Measurements from ENCODE around the gene CYGB. TPM values are rescaled to one million over a fixed set of nuclear protein-coding genes. Genes with fewer than 3 reads are reported as not detected.

The CYGB gene
- polyA plus RNA-seq, 1 of the 3 experiments (the other 2 are of a cell fraction) = 1.7 TPM

DNA sequence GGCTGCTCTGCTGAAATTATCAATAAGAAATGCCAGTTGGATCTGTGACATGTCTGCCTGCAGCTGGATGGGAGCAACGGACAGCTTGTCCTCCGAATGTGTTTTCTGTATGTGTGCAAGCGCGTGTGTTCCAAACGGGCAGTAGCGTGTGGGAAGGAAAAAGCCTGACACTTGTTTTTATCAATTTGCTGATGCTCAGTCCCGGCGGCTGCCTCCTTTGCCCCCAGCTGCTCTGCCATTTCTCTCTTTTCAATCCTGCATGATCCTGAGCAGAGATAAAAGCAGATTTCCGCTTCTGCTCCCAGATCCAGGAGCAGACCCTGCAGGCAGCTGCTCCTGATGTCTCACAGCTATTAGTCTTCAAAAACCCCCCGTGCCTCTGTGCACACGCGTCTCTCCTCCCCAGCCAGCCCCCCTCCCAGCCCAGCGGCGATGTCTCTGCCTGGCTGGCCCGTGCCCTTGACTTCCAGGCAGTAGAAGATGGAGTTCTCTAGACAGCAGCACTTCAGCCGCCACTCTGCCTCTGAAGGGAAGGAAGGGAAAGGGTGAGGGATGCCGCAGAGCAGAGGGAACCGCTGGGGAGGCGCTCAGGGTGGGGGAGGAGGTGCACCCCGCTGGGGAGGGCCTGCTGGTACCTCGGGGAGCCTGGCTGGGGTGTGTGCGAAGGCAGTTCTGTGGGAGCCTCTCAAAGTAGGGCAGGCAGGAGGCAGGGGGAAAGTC, 6.5 kb upstream of the CYGB start (continued):
- TF ChIP-seq, protein P1, sequence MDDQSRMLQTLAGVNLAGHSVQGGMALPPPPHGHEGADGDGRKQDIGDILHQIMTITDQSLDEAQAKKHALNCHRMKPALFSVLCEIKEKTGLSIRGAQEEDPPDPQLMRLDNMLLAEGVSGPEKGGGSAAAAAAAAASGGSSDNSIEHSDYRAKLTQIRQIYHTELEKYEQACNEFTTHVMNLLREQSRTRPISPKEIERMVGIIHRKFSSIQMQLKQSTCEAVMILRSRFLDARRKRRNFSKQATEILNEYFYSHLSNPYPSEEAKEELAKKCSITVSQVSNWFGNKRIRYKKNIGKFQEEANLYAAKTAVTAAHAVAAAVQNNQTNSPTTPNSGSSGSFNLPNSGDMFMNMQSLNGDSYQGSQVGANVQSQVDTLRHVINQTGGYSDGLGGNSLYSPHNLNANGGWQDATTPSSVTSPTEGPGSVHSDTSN (IDR thresholded peaks at IDR 0.05) = peak; percentile 68
- TF ChIP-seq FOSL2 (IDR thresholded peaks at IDR 0.05; ENCODE audit: borderline replicate concordance, low read depth) (no peak), EP300 (IDR thresholded peaks at IDR 0.05; ENCODE audit: borderline replicate concordance in 1 of 2, low read depth in 1 of 2, low read length in 1 of 2) (peak; percentile 44 to 99; a peak in 3 of 4 replicates)
- TF ChIP-seq, protein P2, sequence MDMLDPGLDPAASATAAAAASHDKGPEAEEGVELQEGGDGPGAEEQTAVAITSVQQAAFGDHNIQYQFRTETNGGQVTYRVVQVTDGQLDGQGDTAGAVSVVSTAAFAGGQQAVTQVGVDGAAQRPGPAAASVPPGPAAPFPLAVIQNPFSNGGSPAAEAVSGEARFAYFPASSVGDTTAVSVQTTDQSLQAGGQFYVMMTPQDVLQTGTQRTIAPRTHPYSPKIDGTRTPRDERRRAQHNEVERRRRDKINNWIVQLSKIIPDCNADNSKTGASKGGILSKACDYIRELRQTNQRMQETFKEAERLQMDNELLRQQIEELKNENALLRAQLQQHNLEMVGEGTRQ (IDR thresholded peaks at IDR 0.05; ENCODE audit: borderline replicate concordance, low read depth, low read length) = no peak
- TF ChIP-seq, protein P3, sequence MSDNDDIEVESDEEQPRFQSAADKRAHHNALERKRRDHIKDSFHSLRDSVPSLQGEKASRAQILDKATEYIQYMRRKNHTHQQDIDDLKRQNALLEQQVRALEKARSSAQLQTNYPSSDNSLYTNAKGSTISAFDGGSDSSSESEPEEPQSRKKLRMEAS (IDR thresholded peaks at IDR 0.05; ENCODE audit: low read depth) = no peak

DNA sequence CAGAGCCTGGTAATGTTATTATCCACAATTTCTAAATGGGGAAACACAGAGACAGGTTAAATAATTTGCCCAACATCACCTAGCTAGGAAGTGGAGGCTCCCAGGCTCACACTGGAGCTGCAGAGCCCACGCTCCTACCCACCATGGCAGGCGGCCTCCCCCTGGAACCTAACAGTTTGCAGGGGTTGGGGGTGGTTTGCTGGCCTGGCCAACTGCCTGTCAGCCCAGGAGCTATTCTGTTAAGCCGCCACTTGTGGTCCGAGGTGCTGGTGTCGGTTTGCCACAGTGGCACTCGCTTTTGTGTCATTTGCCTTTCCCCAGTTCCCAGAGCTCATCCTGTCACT, 5.9 kb upstream of the CYGB start:
- Histone ChIP-seq H2AFZ (ENCODE audit: low read depth) (no peak overlapping the region), H3K27me3 (ENCODE audit: insufficient read depth) (peaks cover 19% of the 10 kb centered on the region; the same call in 1 of the 2 replicates), H3K9ac (no peak overlapping the region), H4K20me1 (ENCODE audit: insufficient read depth) (peaks cover 11% of the 10 kb centered on the region), H3K27ac (ENCODE audit: low read depth in 2 of 2, low read length in 1 of 2) (peak overlapping the region; percentile 20 to 99; a peak in 3 of 4 replicates), H3K9me3 (no peaks in the 10 kb centered on the region), H3K4me2 (peak overlapping the region; percentile 58; the same call in 1 of the 2 replicates), H3K36me3 (replicated peaks in 1 of 2; ENCODE audit: control insufficient read depth in 1 of 2, insufficient read depth in 2 of 2, low read length in 1 of 2) (no peaks in the 10 kb centered on the region), H3K79me2 (ENCODE audit: insufficient read depth) (no peaks in the 10 kb centered on the region), H3K4me3 (ENCODE audit: low read depth in 2 of 2, low read length in 1 of 2) (no peak overlapping the region; a peak in 1 of 4 replicates), H3K9me2 (no peaks in the 10 kb centered on the region), H3K4me1 (ENCODE audit: control insufficient read depth in 1 of 2, insufficient read depth in 2 of 2, low read depth in 1 of 2, low read length in 1 of 2) (peaks cover 25 to 86% of the 10 kb centered on the region in 2 experiments), H3F3A (replicated peaks; ENCODE audit: insufficient read depth) (peaks cover 12% of the 10 kb centered on the region)
- 52% methylated on average over 5 of the region's 6 CpGs for WGBS (ENCODE audit: low lambda C conversion rate)
- ChIA-PET POLR2A (interaction anchor here (0.6 to 5.2 kb wide), 23 partner anchors 10 to 1531 kb away, joined by 3 to 245 read pairs (median 4); partner anchors contain the start of genes CYGB, JMJD6, METTL23 and MFSD11), CTCF (interaction anchor here (0.6 to 15.7 kb wide), 20 partner anchors 9 to 732 kb away, joined by 3 to 679 read pairs (median 4); partner anchors contain the start of genes AANAT, CYGB, PRPSAP1 and RHBDF2)
- no peak for TF ChIP-seq EP300 (IDR thresholded peaks at IDR 0.05; ENCODE audit: borderline replicate concordance in 1 of 2, low read depth in 1 of 2, low read length in 1 of 2)
- TF ChIP-seq TEAD4 (IDR thresholded peaks at IDR 0.05; ENCODE audit: borderline replicate concordance, insufficient read depth) = no peak
- TF ChIP-seq NFIC (IDR thresholded peaks at IDR 0.05; ENCODE audit: borderline replicate concordance) = no peak
- no peak for TF ChIP-seq POLR2AphosphoS5 (IDR thresholded peaks at IDR 0.05; ENCODE audit: low read depth, low read length)
- TF ChIP-seq RAD21 (IDR thresholded peaks at IDR 0.05; ENCODE audit: low read length) = no peak
- no peak for TF ChIP-seq CHD2 (IDR thresholded peaks at IDR 0.05; ENCODE audit: low read length, partially characterized antibody)
- TF ChIP-seq, protein P4, sequence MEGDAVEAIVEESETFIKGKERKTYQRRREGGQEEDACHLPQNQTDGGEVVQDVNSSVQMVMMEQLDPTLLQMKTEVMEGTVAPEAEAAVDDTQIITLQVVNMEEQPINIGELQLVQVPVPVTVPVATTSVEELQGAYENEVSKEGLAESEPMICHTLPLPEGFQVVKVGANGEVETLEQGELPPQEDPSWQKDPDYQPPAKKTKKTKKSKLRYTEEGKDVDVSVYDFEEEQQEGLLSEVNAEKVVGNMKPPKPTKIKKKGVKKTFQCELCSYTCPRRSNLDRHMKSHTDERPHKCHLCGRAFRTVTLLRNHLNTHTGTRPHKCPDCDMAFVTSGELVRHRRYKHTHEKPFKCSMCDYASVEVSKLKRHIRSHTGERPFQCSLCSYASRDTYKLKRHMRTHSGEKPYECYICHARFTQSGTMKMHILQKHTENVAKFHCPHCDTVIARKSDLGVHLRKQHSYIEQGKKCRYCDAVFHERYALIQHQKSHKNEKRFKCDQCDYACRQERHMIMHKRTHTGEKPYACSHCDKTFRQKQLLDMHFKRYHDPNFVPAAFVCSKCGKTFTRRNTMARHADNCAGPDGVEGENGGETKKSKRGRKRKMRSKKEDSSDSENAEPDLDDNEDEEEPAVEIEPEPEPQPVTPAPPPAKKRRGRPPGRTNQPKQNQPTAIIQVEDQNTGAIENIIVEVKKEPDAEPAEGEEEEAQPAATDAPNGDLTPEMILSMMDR (IDR thresholded peaks at IDR 0.05) = no peak
- TF ChIP-seq FOXM1 (IDR thresholded peaks at IDR 0.05; ENCODE audit: low read depth) = no peak
- TF ChIP-seq GATA2 (CRISPR knock-in tag; IDR thresholded peaks at IDR 0.05) = no peak
- TF ChIP-seq, protein P2 (IDR thresholded peaks at IDR 0.05; ENCODE audit: borderline replicate concordance, low read depth, low read length) = no peak
- TF ChIP-seq, protein P3 (IDR thresholded peaks at IDR 0.05; ENCODE audit: low read depth) = no peak
- DNase-seq = peak; percentile 64

Data from SK-N-SH (cell line).